Measurements from ENCODE around the gene KSR1. TPM values are rescaled to one million over a fixed set of nuclear protein-coding genes. Genes with fewer than 3 reads are reported as not detected.

Gene KSR1
- total RNA-seq, 3 donors from 2014 or later = 52.1 to 63.5 (median 56.8) TPM

DNA sequence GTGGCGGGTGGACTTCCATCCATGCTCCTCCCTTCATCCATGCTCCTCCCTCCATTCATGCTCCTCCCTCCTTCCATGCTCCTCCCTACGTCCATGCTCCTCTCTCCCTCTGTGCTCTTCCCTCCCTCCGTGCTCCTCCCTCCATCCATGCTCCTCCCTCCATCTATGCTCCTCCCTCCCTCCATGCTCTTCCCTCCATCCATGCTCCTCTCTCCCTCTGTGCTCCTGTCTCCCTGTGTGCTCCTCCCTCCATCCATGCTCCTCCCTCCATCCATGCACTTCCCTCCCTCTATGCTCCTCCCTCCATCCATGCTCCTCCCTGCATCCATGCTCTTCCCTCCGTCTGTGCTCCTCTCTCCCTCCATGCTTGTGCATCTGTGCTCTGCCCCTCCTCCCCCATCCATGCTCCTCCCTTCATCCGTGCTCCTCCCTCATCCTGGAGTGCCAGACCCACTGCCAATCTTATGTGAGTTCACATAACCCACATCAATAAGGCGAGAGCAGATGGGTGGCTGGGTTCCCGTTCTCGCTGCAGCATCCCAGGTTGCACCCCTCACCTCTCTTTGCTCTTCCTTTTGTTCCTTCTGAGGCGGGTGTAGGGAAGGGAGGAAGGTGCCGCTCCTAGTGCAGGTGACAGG is 22.8 kb downstream of the KSR1 start:
- H3K4me1 Mint-ChIP-seq (ENCODE audit: low read depth) = peaks cover 65% of the 10 kb centered on the region
- no peaks in the 10 kb centered on the region for H3K9me3 Mint-ChIP-seq
- DNase-seq = no peak
- ATAC-seq = no peak
- H3K36me3 Mint-ChIP-seq (ENCODE audit: insufficient read depth) = peaks cover 2% of the 10 kb centered on the region
- no peaks in the 10 kb centered on the region for H3K27me3 Mint-ChIP-seq (ENCODE audit: low read depth)
- no peak overlapping the region for H3K4me3 Mint-ChIP-seq

DNA sequence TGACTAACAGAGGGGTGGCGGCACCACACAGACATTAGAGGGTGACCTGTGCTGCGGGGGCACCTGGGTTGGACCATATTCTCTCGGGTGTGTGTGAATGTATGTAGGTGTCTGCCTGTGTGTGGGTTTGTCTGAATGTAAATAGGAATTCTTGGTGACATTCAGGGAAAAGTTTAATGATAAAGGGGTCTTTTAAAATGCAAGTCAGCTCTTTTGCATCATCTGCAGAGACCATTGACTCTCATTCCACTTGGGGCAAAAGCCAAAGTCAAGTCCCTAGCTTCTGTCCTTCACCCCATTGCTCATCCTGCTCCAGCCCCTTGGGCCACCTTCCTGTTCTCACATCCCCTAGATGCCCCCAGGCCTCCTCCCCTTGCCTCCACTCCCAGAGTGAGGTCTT is 23.6 kb downstream of the KSR1 start:
- Mint-ChIP-seq H3K9me3 (no peaks in the 10 kb centered on the region), H3K4me3 (no peak overlapping the region), H3K36me3 (ENCODE audit: insufficient read depth) (peaks cover 2% of the 10 kb centered on the region), H3K27me3 (ENCODE audit: low read depth) (no peaks in the 10 kb centered on the region), H3K4me1 (ENCODE audit: low read depth) (peaks cover 58% of the 10 kb centered on the region)
- ATAC-seq (no peak), DNase-seq (no peak)

DNA sequence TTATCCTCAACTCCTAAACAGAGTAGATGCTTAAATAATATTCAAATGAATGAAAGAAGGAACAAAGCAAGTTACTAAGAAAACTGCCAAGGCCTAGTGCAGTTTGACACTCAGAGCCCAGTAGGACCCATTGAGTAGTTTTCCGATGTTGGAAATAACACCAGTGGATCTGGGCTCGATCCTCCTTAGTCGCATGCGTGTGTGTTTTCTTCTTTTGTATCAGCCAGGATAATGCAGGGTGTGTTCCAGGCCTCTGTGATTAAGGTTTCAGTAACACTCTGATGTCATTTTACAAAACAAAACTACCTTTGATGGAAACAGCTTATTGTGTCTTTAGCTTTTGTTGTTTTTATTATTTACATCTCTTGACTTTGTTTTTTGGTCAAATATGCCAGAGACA is 24.5 kb downstream of the KSR1 start:
- ATAC-seq (no peak), DNase-seq (no peak)

DNA sequence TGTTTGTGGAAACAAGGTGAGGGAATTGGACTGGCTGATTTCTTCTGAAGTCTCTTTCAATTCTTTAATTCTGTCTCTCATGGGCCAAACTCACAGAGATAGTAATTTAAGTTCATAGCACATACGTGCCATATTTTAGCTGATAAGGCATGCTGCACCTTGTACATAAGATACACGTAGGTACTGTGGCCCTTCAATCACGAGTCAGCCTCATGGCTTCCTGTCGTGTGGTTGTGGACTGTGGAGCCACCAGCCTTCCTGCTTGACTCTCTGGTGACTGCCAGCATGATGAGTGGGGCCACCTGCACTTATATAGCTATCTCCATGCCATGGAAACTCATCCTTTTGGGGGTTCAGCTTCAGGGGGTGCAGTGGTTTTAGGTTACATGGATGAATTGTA is 25.1 kb downstream of the KSR1 start:
- DNase-seq (peak; percentile 23), ATAC-seq (peak; percentile 71 to 80)
- Mint-ChIP-seq H3K9me3 (no peaks in the 10 kb centered on the region), H3K4me3 (no peak overlapping the region), H3K27me3 (ENCODE audit: low read depth) (no peaks in the 10 kb centered on the region), H3K4me1 (ENCODE audit: low read depth) (peaks cover 46% of the 10 kb centered on the region), H3K36me3 (ENCODE audit: insufficient read depth) (no peaks in the 10 kb centered on the region)

More for the DNA sequence above, 24.5 kb downstream of the KSR1 start:
- no peaks in the 10 kb centered on the region for H3K9me3 Mint-ChIP-seq
- no peaks in the 10 kb centered on the region for H3K36me3 Mint-ChIP-seq (ENCODE audit: insufficient read depth)
- H3K4me3 Mint-ChIP-seq = no peak overlapping the region
- H3K4me1 Mint-ChIP-seq (ENCODE audit: low read depth) = peaks cover 49% of the 10 kb centered on the region
- no peaks in the 10 kb centered on the region for H3K27me3 Mint-ChIP-seq (ENCODE audit: low read depth)

DNA sequence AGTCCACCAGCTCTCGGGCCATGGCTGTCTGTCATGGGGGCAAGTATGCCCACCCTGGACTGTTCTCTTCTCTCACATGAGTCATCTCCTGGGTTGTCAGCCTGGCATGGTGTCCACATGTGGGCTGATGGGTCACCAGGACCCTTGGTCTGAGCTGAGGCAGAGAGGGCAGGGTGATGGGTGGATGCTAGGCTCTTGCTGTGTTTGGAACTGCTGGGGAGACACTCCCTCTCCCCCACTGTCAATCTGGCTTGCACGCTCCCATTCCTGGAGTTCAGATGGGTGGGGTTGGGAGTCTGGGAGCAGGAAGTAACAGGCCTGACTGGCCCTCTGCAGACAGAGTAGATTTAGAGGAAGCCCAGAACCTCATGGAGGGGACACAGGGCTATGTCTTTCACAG is 28.9 kb downstream of the KSR1 start:
- ATAC-seq (no peak), DNase-seq (no peak)
- H3K4me1 Mint-ChIP-seq (ENCODE audit: low read depth) = peaks cover 29% of the 10 kb centered on the region
- no peaks in the 10 kb centered on the region for H3K9me3 Mint-ChIP-seq
- H3K27me3 Mint-ChIP-seq (ENCODE audit: low read depth) = no peaks in the 10 kb centered on the region
- H3K36me3 Mint-ChIP-seq (ENCODE audit: insufficient read depth) = peaks cover 7% of the 10 kb centered on the region
- no peak overlapping the region for H3K4me3 Mint-ChIP-seq

DNA sequence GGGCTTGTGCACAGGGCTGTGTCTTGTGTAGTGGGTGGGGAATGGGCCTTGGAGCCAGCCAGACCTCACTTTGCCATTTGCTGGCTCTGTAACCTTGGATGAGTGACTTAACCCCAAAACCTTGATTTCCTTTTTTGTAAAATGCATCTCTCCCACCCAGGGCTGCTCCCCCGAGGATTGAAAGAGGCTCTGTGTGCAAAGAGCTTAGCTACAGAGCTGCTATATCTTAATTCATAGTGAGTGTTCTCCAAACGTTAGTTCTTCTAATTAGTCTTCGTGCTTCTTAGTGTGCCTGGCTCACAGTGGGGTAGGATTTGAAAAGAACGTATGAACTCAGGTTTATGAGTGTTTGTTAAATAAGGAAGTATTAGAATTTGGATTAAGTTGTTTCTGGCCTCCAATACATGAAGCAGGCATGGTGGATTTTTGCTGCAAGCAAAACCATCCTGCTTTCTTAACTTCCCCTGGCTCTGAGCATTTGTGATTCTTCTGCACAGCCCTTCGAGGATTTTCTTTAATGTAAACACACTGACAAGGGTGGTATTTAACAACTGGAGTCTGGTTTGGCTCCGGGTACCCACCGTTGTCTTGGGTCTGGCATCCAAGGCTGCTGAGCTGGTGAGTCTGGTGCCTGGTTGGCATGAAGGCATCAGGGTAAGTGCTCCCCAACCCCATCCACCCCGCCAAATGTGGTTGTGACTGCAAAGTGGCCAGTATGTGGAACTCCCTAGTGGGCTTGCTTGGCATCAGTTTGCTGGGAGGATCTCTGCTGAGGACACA is 29.7 kb downstream of the KSR1 start:
- H3K4me3 Mint-ChIP-seq = no peak overlapping the region
- ATAC-seq (no peak), DNase-seq (no peak)
- H3K9me3 Mint-ChIP-seq = no peaks in the 10 kb centered on the region
- peaks cover 7% of the 10 kb centered on the region for H3K36me3 Mint-ChIP-seq (ENCODE audit: insufficient read depth)
- H3K4me1 Mint-ChIP-seq (ENCODE audit: low read depth) = peaks cover 21% of the 10 kb centered on the region
- H3K27me3 Mint-ChIP-seq (ENCODE audit: low read depth) = no peaks in the 10 kb centered on the region

DNA sequence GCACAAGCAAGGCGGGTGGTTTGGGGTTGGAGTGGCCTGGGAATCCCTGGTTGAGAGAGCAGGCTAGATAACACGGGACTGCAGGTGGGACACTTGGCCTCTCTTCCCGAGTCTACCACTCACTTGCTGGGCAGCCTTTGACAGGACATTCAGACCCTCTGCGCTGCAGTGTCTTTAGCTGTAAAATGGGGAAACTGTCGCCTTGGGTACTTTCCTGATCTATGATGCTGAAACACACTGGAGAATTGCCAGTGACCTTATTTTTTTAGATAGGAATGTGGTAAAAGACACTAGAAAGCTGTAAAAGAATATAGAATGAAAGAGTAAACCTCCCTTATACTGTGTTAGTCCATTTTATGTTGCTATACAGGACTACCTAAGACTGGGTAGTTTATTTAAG is 30.5 kb downstream of the KSR1 start:
- ATAC-seq (no peak), DNase-seq (no peak)
- peaks cover 13% of the 10 kb centered on the region for H3K4me1 Mint-ChIP-seq (ENCODE audit: low read depth)
- H3K9me3 Mint-ChIP-seq = no peaks in the 10 kb centered on the region
- H3K27me3 Mint-ChIP-seq (ENCODE audit: low read depth) = no peaks in the 10 kb centered on the region
- peaks cover 7% of the 10 kb centered on the region for H3K36me3 Mint-ChIP-seq (ENCODE audit: insufficient read depth)
- H3K4me3 Mint-ChIP-seq = no peak overlapping the region

DNA sequence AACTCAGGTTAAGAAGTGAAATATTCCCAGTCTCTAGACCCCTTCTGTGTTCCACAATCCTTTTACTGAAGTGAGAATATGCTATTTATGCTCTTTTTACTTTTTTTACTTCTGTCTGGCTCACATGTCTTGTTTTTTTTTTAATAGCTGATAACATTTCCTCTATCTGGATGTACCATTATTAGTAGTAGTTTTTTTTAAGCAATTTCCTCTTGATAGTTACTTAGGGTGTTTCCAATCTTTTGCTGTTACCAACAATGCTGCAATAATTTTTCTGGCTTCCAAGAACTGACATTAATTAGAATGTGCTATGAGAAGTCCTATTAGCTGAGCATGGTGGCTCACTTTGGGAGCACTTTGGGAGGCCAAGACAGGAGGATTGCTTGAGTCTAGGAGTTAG is 32.0 kb downstream of the KSR1 start:
- DNase-seq (no peak), ATAC-seq (no peak)
- H3K9me3 Mint-ChIP-seq = no peaks in the 10 kb centered on the region
- H3K36me3 Mint-ChIP-seq (ENCODE audit: insufficient read depth) = peaks cover 7% of the 10 kb centered on the region
- H3K27me3 Mint-ChIP-seq (ENCODE audit: low read depth) = no peaks in the 10 kb centered on the region
- H3K4me3 Mint-ChIP-seq = no peak overlapping the region
- peaks cover 4% of the 10 kb centered on the region for H3K4me1 Mint-ChIP-seq (ENCODE audit: low read depth)

DNA sequence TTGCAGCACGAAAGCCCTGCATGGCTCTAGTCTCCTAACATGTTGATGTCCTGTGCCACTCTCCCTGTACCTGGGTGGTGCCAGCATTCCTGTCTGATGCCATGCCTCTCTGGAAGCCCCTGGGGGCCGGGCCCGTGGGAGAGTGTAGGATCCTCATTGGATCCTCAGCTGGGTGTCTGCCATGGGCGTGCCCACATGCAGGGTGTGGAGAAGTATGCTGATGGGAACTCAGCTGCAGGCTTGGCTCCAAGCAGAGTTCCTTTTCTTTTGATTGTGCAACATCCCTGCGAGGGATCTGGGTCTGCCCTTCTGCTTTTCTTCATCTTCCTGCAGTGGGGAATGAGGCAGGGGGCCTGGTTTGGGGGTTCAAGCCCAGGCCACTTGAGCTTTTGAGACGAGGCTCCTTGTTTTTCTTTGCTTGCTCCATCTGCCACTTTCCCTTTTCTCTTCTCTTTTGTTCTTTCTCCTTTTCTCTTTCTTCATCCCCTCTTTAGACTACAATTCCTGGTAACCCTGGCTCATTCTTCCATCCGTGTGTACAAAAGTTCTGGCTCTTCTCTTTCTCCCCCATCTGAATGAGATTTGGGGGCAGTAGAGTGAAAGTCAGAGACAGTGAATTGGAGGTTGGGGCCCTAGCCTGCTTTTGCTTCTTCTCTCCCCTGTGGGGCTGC is 32.9 kb downstream of the KSR1 start:
- Mint-ChIP-seq H3K9me3 (no peaks in the 10 kb centered on the region), H3K4me3 (no peak overlapping the region), H3K36me3 (ENCODE audit: insufficient read depth) (peaks cover 7% of the 10 kb centered on the region), H3K4me1 (ENCODE audit: low read depth) (peaks cover 4% of the 10 kb centered on the region), H3K27me3 (ENCODE audit: low read depth) (no peaks in the 10 kb centered on the region)
- no peak for ATAC-seq
- no peak for DNase-seq

DNA sequence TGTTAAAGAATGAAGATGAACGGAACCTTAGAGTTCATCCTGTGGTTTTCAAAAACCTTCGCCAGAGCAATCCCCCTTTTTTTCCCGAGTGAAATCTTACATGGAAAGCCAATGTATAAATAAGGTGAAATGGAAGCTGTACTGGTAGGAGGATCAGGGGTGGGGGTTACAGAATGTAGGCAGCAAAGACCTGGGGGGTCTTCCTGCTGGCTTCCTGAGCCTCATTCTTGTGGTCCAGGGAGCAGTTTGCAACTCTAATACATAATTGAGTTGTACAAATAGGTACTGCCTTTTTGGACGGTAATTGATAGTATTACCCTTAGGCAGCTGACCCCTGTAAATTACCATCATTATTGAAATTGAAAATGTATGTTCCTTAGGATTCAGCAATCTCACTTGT is 34.1 kb downstream of the KSR1 start:
- H3K27me3 Mint-ChIP-seq (ENCODE audit: low read depth) = no peaks in the 10 kb centered on the region
- DNase-seq (no peak), ATAC-seq (no peak)
- H3K36me3 Mint-ChIP-seq (ENCODE audit: insufficient read depth) = peaks cover 7% of the 10 kb centered on the region
- no peaks in the 10 kb centered on the region for H3K9me3 Mint-ChIP-seq
- H3K4me1 Mint-ChIP-seq (ENCODE audit: low read depth) = peaks cover 4% of the 10 kb centered on the region
- H3K4me3 Mint-ChIP-seq = no peak overlapping the region

DNA sequence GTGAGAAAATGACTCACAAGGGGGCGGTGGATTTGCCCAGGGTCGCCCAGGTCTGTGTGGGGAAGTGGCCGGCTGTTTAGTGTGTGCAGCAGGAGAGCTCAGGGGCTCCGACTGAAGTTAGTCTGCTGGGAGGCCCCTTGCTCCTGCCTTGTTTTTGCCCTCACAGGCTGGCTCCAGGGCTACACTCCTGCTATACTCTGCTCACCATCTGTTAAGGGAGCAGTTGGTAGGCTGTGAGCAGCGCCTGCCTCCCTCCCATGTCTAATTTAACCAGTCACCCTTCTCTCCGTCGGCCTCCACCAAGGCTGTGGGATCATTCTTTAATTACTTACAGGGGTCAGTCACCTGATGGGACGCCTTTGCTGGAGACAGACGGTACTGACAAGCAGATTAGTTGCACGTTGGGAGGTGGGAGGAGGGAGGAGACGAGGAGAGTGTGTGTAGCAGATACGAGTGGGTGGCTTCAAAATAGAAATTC is 35.5 kb downstream of the KSR1 start:
- peaks cover 4% of the 10 kb centered on the region for H3K4me1 Mint-ChIP-seq (ENCODE audit: low read depth)

DNA sequence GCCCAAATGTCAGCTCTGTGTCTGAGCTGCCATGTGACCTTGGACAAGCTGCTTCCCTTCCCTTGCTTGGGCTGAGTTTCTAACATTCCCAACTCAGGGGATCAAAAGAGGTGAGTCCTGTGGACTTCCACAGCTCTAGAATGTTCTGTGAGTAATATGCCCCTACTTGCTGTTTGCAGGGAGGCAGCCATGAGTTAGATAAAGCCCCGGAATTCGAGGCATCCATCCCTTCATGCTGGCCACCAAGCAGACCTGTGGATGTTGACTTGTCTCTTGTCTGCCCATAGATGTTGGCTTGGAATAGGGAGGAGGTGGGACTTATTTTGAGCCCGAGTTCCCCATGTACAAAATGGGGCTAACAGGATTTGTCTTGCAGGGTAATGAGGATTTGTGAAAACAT is 36.2 kb downstream of the KSR1 start:
- peaks cover 10% of the 10 kb centered on the region for H3K36me3 Mint-ChIP-seq (ENCODE audit: insufficient read depth)
- H3K27me3 Mint-ChIP-seq (ENCODE audit: low read depth) = no peaks in the 10 kb centered on the region
- H3K4me3 Mint-ChIP-seq = no peak overlapping the region
- DNase-seq (no peak), ATAC-seq (no peak)
- no peaks in the 10 kb centered on the region for H3K9me3 Mint-ChIP-seq
- H3K4me1 Mint-ChIP-seq (ENCODE audit: low read depth) = peaks cover 4% of the 10 kb centered on the region

More for the DNA sequence above, 35.5 kb downstream of the KSR1 start:
- no peaks in the 10 kb centered on the region for H3K9me3 Mint-ChIP-seq
- H3K36me3 Mint-ChIP-seq (ENCODE audit: insufficient read depth) = peaks cover 10% of the 10 kb centered on the region
- ATAC-seq (no peak), DNase-seq (no peak)
- no peaks in the 10 kb centered on the region for H3K27me3 Mint-ChIP-seq (ENCODE audit: low read depth)
- H3K4me3 Mint-ChIP-seq = no peak overlapping the region

DNA sequence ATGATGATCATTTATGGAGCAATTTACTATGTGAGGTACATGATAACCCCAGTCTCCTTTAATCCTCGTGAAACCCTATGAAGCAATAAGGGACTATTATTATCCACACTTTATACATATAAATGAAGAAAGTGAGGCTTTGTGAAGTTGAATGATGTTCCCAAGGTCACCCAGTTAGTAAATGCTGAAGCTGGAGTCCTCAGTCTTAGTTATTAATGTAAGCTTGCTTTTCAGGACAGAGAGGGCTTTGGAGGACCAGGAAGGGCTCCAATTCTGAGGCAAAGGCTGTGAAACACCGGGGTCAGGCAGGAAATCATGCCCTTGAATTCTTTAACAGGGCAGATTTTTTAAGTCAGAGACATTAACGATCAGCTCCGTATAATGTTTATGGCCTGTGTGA is 36.8 kb downstream of the KSR1 start:
- no peaks in the 10 kb centered on the region for H3K27me3 Mint-ChIP-seq (ENCODE audit: low read depth)
- no peaks in the 10 kb centered on the region for H3K9me3 Mint-ChIP-seq

DNA sequence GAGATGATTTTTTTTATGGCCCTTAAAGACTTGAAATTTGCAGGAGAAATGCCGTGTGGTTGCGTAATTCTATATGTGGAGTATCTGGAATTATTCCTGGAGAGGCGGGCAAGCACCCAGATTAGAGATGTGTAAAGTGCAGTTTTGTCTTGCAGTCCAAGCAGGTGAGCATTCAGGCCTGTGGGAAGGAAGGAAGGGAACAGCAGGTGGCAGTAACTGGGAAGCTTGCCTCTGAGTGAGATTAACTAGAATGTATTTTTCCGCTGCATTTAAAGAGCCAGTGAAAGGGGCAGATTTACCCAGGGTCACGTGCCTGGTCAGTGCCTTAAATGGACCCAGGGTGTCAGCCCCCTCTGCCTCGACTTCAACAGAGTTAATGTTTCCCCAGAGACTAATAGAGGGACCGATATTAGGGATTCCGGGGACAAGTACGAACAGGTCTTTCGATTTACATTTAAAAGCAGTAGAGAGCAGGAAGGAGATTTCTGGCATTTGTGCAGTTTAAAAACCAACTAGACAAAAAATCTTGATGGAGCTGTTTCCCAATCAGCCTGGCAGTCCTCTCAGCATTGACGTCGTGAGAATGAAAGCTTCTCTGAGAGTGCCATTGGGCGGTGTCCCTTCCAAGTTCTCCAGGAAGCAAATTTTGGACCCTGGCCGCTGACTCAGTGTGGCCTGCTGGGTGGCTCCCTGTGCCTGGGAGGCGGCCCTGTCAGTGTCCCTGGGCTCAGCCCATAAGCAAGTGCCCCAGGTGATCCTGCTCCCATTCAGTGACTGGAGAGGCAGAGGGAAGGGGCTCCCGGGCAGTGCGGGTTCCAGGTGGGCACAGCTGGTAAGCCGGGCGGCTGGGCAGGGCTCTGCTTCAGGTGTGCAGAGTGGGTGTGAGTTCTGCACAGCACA is 38.2 kb downstream of the KSR1 start:
- H3K9me3 Mint-ChIP-seq = no peaks in the 10 kb centered on the region
- H3K27me3 Mint-ChIP-seq (ENCODE audit: low read depth) = no peaks in the 10 kb centered on the region
- no peaks in the 10 kb centered on the region for H3K4me1 Mint-ChIP-seq (ENCODE audit: low read depth)
- no peak for DNase-seq
- ATAC-seq = no peak
- no peak overlapping the region for H3K4me3 Mint-ChIP-seq
- H3K36me3 Mint-ChIP-seq (ENCODE audit: insufficient read depth) = peaks cover 8% of the 10 kb centered on the region

More for the DNA sequence above, 36.8 kb downstream of the KSR1 start:
- ATAC-seq = no peak
- peaks cover 4% of the 10 kb centered on the region for H3K4me1 Mint-ChIP-seq (ENCODE audit: low read depth)
- H3K36me3 Mint-ChIP-seq (ENCODE audit: insufficient read depth) = peaks cover 9% of the 10 kb centered on the region
- DNase-seq = no peak
- H3K4me3 Mint-ChIP-seq = no peak overlapping the region
